GM23338 (cell line): ENCODE data around the gene UROS. TPM values are rescaled to one million over a fixed set of nuclear protein-coding genes. Genes with fewer than 3 reads are reported as not detected.

ENCODE experiments used
- ATAC-seq: fragments of 200-7000 bp; cut with Tn5 transposase; 3 replicates; pipeline ENCODE4 v1.9.1; 2020
- DNase-seq: peaks from one replicate; pipeline ENCODE4 v3.0.0-alpha.2; 2015; ENCODE audit warnings: low spot score
- H2AFZ ChIP-seq: fragments of 200-600 bp; sonication (generic); 2 replicates; pipeline ENCODE4 v1.8.0; 2016; ENCODE audit warnings: antibody characterized with exemption, mild to moderate bottlenecking, moderate library complexity
- H3F3A ChIP-seq: fragments of 200-600 bp; sonication (generic); replicated peaks from 2 replicates; pipeline ENCODE4 v1.8.0; 2017; ENCODE audit warnings: antibody characterized with exemption, mixed run types, low read depth
- H3K27ac ChIP-seq: fragments of 200-600 bp; sonication (generic); 2 replicates; pipeline ENCODE4 v1.6.1; 2016; ENCODE audit warnings: low read depth
- H3K27me3 ChIP-seq: fragments of 200-600 bp; sonication (generic); 2 replicates; pipeline ENCODE4 v1.8.0; 2016; ENCODE audit warnings: mild to moderate bottlenecking, mixed run types, moderate library complexity; ENCODE audit not compliant: insufficient read depth
- H3K36me3 ChIP-seq: fragments of 200-600 bp; sonication (generic); 2 replicates; pipeline ENCODE4 v1.8.0; 2016; ENCODE audit warnings: mild to moderate bottlenecking; ENCODE audit not compliant: insufficient read depth
- H3K4me1 ChIP-seq: fragments of 200-600 bp; sonication (generic); 2 replicates; pipeline ENCODE4 v1.8.0; 2016; ENCODE audit warnings: mild to moderate bottlenecking, moderate library complexity; ENCODE audit not compliant: insufficient read depth
- H3K4me2 ChIP-seq: fragments of 200-600 bp; sonication (generic); 2 replicates; pipeline ENCODE4 v1.7.1; 2017; ENCODE audit warnings: mixed run types
- H3K4me3 ChIP-seq: fragments of 200-600 bp; sonication (generic); 2 replicates; pipeline ENCODE4 v1.6.1; 2016; ENCODE audit warnings: mixed run types
- H3K79me2 ChIP-seq: fragments of 200-600 bp; sonication (generic); replicated peaks from 2 replicates; pipeline ENCODE4 v1.8.0; 2017; ENCODE audit warnings: mild to moderate bottlenecking; ENCODE audit not compliant: insufficient read depth
- H3K9me2 ChIP-seq: fragments of 200-600 bp; sonication (generic); 2 replicates; pipeline ENCODE4 v1.8.0; 2017; ENCODE audit not compliant: insufficient read depth
- H4K20me1 ChIP-seq: fragments of 200-600 bp; sonication (generic); replicated peaks from 2 replicates; pipeline ENCODE4 v1.8.0; 2017; ENCODE audit warnings: mild to moderate bottlenecking; ENCODE audit not compliant: insufficient read depth
- H3K27ac Mint-ChIP-seq: 2 replicates; pipeline ENCODE4 v1.8.0; 2020; ENCODE audit warnings: inconsistent platforms, mild to moderate bottlenecking, moderate library complexity, mixed read lengths
- H3K27me3 Mint-ChIP-seq: 3 replicates; pipeline ENCODE4 v1.8.0; 2022; ENCODE audit warnings: low read depth, mild to moderate bottlenecking, moderate library complexity, mixed read lengths, inconsistent platforms; ENCODE audit not compliant: insufficient read depth, poor library complexity
- H3K36me3 Mint-ChIP-seq: 3 replicates; pipeline ENCODE4 v1.8.0; 2021; ENCODE audit warnings: low read depth, mild to moderate bottlenecking, inconsistent platforms, moderate library complexity, mixed read lengths
- H3K4me1 Mint-ChIP-seq: 3 replicates; pipeline ENCODE4 v1.8.0; 2020; ENCODE audit warnings: mild to moderate bottlenecking, inconsistent platforms, mixed read lengths
- H3K4me3 Mint-ChIP-seq: 3 replicates; pipeline ENCODE4 v1.8.0; 2021; ENCODE audit warnings: moderate library complexity, mild to moderate bottlenecking, inconsistent platforms, mixed read lengths
- H3K9me3 Mint-ChIP-seq: 3 replicates; pipeline ENCODE4 v1.8.0; 2020; ENCODE audit warnings: moderate library complexity, mild to moderate bottlenecking, inconsistent platforms, mixed read lengths
- EZH2phosphoT487 ChIP-seq: fragments of 200-600 bp; sonication (generic); IDR thresholded peaks from one replicate; pipeline ENCODE4 v1.8.1; 2018; ENCODE audit warnings: antibody characterized with exemption; ENCODE audit not compliant: unreplicated experiment
- JUNB ChIP-seq: IDR thresholded peaks from one replicate; pipeline ENCODE4 v1.6.1; 2016; ENCODE audit warnings: antibody characterized with exemption; ENCODE audit not compliant: unreplicated experiment
- NANOG ChIP-seq: IDR thresholded peaks from 2 replicates; pipeline ENCODE4 v1.6.1; 2016; ENCODE audit warnings: antibody characterized with exemption, borderline replicate concordance
- POLR2AphosphoS5 ChIP-seq: IDR thresholded peaks from 2 replicates; pipeline ENCODE4 v1.6.1; 2016; ENCODE audit warnings: antibody characterized with exemption, low read depth
- ZNF331 ChIP-seq: fragments of 250-450 bp; sonication (Bioruptor Pico); IDR thresholded peaks from 2 replicates; pipeline ENCODE4 v1.5.0; 2020; ENCODE audit warnings: low read depth, mild to moderate bottlenecking, moderate library complexity
- polyA plus RNA-seq: library from polyadenylated mRNA; unstranded; fragments of >200 nt; fragmentation: Nextera tagmentation; extraction: Ambion mirVana; gene quantifications from 2 replicates; pipeline ENCODE4 v1.2.1, GENCODE V29; 2016
- total RNA-seq: library from RNA; depleted of rRNA; stranded (reverse); fragments of >200 nt; shearing (Covaris generic); gene quantifications from 2 replicates; pipeline ENCODE4 v1.2.3, GENCODE V29; 2014
- TF ChIP-seq, protein P1 (sequence below): IDR thresholded peaks from one replicate; pipeline ENCODE4 v1.6.1; 2018; ENCODE audit warnings: antibody characterized with exemption; ENCODE audit not compliant: unreplicated experiment
- TF ChIP-seq, protein P2 (sequence below): fragments of 250-450 bp; sonication (Bioruptor Pico); IDR thresholded peaks from 2 replicates; pipeline ENCODE4 v1.5.0; 2020; ENCODE audit warnings: mild to moderate bottlenecking, moderate library complexity

UROS gene
- total and polyA plus RNA-seq, 2 experiments from 2014 or later, result 41.3 to 43.4 TPM

- no peak overlapping the region for H3K4me3 ChIP-seq
- Mint-ChIP-seq H3K4me3 (no peak overlapping the region), H3K9me3 (no peaks in the 10 kb centered on the region), H3K36me3 (peaks cover 11% of the 10 kb centered on the region; the same call in 2 of the 3 replicates), H3K4me1 (no peaks in the 10 kb centered on the region; the same call in 2 of the 3 replicates), H3K27ac (no peak overlapping the region), H3K27me3 (no peaks in the 10 kb centered on the region)
- no peaks in the 10 kb centered on the region for H3K79me2 ChIP-seq
- H4K20me1 ChIP-seq, result no peaks in the 10 kb centered on the region
- H3K27ac ChIP-seq, result no peak overlapping the region
- ATAC-seq (no peak), DNase-seq (no peak)
- no peak overlapping the region for H2AFZ ChIP-seq
- TF ChIP-seq, protein P1, sequence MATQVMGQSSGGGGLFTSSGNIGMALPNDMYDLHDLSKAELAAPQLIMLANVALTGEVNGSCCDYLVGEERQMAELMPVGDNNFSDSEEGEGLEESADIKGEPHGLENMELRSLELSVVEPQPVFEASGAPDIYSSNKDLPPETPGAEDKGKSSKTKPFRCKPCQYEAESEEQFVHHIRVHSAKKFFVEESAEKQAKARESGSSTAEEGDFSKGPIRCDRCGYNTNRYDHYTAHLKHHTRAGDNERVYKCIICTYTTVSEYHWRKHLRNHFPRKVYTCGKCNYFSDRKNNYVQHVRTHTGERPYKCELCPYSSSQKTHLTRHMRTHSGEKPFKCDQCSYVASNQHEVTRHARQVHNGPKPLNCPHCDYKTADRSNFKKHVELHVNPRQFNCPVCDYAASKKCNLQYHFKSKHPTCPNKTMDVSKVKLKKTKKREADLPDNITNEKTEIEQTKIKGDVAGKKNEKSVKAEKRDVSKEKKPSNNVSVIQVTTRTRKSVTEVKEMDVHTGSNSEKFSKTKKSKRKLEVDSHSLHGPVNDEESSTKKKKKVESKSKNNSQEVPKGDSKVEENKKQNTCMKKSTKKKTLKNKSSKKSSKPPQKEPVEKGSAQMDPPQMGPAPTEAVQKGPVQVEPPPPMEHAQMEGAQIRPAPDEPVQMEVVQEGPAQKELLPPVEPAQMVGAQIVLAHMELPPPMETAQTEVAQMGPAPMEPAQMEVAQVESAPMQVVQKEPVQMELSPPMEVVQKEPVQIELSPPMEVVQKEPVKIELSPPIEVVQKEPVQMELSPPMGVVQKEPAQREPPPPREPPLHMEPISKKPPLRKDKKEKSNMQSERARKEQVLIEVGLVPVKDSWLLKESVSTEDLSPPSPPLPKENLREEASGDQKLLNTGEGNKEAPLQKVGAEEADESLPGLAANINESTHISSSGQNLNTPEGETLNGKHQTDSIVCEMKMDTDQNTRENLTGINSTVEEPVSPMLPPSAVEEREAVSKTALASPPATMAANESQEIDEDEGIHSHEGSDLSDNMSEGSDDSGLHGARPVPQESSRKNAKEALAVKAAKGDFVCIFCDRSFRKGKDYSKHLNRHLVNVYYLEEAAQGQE, result no peak
- no peak for TF ChIP-seq ZNF331 (CRISPR knock-in tag)
- no peak for TF ChIP-seq JUNB
- TF ChIP-seq, protein P2, sequence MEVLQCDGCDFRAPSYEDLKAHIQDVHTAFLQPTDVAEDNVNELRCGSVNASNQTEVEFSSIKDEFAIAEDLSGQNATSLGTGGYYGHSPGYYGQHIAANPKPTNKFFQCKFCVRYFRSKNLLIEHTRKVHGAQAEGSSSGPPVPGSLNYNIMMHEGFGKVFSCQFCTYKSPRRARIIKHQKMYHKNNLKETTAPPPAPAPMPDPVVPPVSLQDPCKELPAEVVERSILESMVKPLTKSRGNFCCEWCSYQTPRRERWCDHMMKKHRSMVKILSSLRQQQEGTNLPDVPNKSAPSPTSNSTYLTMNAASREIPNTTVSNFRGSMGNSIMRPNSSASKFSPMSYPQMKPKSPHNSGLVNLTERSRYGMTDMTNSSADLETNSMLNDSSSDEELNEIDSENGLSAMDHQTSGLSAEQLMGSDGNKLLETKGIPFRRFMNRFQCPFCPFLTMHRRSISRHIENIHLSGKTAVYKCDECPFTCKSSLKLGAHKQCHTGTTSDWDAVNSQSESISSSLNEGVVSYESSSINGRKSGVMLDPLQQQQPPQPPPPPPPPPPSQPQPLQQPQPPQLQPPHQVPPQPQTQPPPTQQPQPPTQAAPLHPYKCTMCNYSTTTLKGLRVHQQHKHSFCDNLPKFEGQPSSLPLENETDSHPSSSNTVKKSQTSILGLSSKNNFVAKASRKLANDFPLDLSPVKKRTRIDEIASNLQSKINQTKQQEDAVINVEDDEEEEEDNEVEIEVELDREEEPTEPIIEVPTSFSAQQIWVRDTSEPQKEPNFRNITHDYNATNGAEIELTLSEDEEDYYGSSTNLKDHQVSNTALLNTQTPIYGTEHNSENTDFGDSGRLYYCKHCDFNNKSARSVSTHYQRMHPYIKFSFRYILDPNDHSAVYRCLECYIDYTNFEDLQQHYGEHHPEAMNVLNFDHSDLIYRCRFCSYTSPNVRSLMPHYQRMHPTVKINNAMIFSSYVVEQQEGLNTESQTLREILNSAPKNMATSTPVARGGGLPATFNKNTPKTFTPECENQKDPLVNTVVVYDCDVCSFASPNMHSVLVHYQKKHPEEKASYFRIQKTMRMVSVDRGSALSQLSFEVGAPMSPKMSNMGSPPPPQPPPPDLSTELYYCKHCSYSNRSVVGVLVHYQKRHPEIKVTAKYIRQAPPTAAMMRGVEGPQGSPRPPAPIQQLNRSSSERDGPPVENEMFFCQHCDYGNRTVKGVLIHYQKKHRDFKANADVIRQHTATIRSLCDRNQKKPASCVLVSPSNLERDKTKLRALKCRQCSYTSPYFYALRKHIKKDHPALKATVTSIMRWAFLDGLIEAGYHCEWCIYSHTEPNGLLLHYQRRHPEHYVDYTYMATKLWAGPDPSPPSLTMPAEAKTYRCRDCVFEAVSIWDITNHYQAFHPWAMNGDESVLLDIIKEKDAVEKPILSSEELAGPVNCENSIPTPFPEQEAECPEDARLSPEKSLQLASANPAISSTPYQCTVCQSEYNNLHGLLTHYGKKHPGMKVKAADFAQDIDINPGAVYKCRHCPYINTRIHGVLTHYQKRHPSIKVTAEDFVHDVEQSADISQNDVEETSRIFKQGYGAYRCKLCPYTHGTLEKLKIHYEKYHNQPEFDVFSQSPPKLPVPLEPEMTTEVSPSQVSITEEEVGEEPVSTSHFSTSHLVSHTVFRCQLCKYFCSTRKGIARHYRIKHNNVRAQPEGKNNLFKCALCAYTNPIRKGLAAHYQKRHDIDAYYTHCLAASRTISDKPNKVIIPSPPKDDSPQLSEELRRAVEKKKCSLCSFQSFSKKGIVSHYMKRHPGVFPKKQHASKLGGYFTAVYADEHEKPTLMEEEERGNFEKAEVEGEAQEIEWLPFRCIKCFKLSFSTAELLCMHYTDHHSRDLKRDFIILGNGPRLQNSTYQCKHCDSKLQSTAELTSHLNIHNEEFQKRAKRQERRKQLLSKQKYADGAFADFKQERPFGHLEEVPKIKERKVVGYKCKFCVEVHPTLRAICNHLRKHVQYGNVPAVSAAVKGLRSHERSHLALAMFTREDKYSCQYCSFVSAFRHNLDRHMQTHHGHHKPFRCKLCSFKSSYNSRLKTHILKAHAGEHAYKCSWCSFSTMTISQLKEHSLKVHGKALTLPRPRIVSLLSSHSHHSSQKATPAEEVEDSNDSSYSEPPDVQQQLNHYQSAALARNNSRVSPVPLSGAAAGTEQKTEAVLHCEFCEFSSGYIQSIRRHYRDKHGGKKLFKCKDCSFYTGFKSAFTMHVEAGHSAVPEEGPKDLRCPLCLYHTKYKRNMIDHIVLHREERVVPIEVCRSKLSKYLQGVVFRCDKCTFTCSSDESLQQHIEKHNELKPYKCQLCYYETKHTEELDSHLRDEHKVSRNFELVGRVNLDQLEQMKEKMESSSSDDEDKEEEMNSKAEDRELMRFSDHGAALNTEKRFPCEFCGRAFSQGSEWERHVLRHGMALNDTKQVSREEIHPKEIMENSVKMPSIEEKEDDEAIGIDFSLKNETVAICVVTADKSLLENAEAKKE (CRISPR knock-in tag), result no peak
- TF ChIP-seq POLR2AphosphoS5, result no peak
- no peak for TF ChIP-seq NANOG
- TF ChIP-seq EZH2phosphoT487, result no peak
- H3F3A ChIP-seq, result no peaks in the 10 kb centered on the region
- H3K9me2 ChIP-seq, result no peaks in the 10 kb centered on the region
- H3K4me2 ChIP-seq, result no peak overlapping the region
- H3K36me3 ChIP-seq, result no peaks in the 10 kb centered on the region; the same call in 1 of the 2 replicates
- H3K4me1 ChIP-seq, result no peaks in the 10 kb centered on the region
- no peaks in the 10 kb centered on the region for H3K27me3 ChIP-seq
These were observed 6.5 kb downstream of the UROS start for GRCh38 chr10:125816548-125816947.
